ENCODE data around the gene CCR2.

- TF ChIP-seq CTCF (IDR thresholded peaks at IDR 0.05) (no peak), SMC3 (IDR thresholded peaks at IDR 0.05; ENCODE audit: low read depth, low read length) (no peak), TAF1 (IDR thresholded peaks at IDR 0.05; ENCODE audit: borderline replicate concordance, low read depth, low read length) (no peak), TCF12 (IDR thresholded peaks at IDR 0.05) (no peak), MXI1 (IDR thresholded peaks at IDR 0.05; ENCODE audit: low read depth, low read length) (no peak), YY1 (IDR thresholded peaks at IDR 0.05; ENCODE audit: low read depth) (no peak), POLR2AphosphoS5 (IDR thresholded peaks at IDR 0.05; ENCODE audit: low read depth, low read length) (no peak), RAD21 (IDR thresholded peaks at IDR 0.05; ENCODE audit: low read length) (no peak), NFIC (IDR thresholded peaks at IDR 0.05; ENCODE audit: borderline replicate concordance) (no peak), RFX5 (IDR thresholded peaks at IDR 0.05; ENCODE audit: low read length) (no peak), EP300 (IDR thresholded peaks at IDR 0.05; ENCODE audit: borderline replicate concordance in 1 of 2, low read depth in 1 of 2, low read length in 1 of 2) (no peak), MAX (IDR thresholded peaks at IDR 0.05; ENCODE audit: low read depth) (no peak)
- TF ChIP-seq, protein P1, sequence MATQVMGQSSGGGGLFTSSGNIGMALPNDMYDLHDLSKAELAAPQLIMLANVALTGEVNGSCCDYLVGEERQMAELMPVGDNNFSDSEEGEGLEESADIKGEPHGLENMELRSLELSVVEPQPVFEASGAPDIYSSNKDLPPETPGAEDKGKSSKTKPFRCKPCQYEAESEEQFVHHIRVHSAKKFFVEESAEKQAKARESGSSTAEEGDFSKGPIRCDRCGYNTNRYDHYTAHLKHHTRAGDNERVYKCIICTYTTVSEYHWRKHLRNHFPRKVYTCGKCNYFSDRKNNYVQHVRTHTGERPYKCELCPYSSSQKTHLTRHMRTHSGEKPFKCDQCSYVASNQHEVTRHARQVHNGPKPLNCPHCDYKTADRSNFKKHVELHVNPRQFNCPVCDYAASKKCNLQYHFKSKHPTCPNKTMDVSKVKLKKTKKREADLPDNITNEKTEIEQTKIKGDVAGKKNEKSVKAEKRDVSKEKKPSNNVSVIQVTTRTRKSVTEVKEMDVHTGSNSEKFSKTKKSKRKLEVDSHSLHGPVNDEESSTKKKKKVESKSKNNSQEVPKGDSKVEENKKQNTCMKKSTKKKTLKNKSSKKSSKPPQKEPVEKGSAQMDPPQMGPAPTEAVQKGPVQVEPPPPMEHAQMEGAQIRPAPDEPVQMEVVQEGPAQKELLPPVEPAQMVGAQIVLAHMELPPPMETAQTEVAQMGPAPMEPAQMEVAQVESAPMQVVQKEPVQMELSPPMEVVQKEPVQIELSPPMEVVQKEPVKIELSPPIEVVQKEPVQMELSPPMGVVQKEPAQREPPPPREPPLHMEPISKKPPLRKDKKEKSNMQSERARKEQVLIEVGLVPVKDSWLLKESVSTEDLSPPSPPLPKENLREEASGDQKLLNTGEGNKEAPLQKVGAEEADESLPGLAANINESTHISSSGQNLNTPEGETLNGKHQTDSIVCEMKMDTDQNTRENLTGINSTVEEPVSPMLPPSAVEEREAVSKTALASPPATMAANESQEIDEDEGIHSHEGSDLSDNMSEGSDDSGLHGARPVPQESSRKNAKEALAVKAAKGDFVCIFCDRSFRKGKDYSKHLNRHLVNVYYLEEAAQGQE (IDR thresholded peaks at IDR 0.05; ENCODE audit: low read depth, low read length), result no peak
- TF ChIP-seq, protein P2, sequence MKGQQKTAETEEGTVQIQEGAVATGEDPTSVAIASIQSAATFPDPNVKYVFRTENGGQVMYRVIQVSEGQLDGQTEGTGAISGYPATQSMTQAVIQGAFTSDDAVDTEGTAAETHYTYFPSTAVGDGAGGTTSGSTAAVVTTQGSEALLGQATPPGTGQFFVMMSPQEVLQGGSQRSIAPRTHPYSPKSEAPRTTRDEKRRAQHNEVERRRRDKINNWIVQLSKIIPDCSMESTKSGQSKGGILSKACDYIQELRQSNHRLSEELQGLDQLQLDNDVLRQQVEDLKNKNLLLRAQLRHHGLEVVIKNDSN (IDR thresholded peaks at IDR 0.05; ENCODE audit: borderline replicate concordance, low read depth), result no peak
Observed at GRCh38 chr3:46381625-46382024, 27.7 kb downstream of the CCR2 start.
